ENCODE results near the gene RPP21. TPM values are rescaled to one million over a fixed set of nuclear protein-coding genes. Genes with fewer than 3 reads are reported as not detected.
A peak's percentile ranks its signal among the peaks of the same experiment; 100 is the strongest.

RPP21 gene
- total and polyA plus RNA-seq, 10 of the 15 experiments (the other 5 are each of a cell fraction or from before 2014, with no cell fraction given): 14.3 to 94.6 (median 42.1) TPM

DNA sequence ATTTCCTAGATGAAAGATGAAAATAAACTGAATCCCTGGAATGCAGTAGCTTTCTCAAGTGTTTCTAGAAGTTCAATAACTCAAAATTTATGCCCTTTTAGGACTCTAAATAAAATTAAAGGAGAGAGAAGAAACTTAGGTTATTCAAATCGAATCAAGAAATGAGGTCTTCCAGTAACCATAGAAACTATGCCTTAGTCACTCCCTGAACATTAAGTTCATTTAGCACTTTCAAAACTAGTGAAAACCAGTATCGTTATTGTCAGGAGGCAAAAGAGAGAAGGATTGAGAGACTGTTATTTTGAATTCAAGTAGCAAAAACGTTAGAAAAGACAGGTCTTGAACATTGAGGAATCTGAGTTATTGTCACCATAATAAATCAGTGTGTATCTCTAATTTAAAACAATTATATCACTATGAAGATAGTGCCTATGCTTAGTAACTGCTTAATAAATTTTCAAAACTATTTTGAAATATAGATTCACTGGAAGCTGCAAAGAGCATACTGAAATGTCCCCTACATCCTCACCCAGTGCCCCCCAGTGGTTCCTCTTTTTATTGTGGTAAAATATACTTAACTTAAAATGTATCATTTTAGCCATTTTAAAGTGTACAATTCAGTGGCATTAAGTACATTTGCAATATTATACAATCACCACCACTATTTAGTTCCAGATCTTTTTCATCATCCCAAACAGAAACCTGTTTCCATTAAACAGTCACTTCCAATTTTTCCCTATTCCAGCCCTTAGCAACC, 4.6 kb downstream of the RPP21 start:
- SMC1A ChIA-PET (ENCODE audit: uncharacterized antibody, unreplicated experiment): interaction anchor here (0.7 to 1.1 kb wide), 3 partner anchors 25 to 111 kb away, joined by 3 to 4 read pairs (median 4); no protein-coding TSS in a partner anchor
- H3K4me2 ChIP-seq (ENCODE audit: control insufficient read depth, insufficient read depth): peak overlapping the region; percentile 44
- 31% methylated on average over 3 of the region's 3 CpGs for WGBS (ENCODE audit: insufficient coverage, insufficient replicate concordance, low lambda C conversion rate, missing lambda C conversion rate)
- in situ Hi-C loops (cut with MboI): no loop called here
- H3K4me1 ChIP-seq (ENCODE audit: control insufficient read depth, insufficient read depth, low read length): peaks cover 13% of the 10 kb centered on the region
- TF ChIP-seq BMI1 (IDR thresholded peaks at IDR 0.05; ENCODE audit: borderline replicate concordance) (peak; percentile 62; the same call in 1 of the 2 replicates), POLR2AphosphoS2 (IDR thresholded peaks at IDR 0.05; ENCODE audit: low read depth, low read length) (no peak), MTA2 (IDR thresholded peaks at IDR 0.05; ENCODE audit: low read depth) (no peak), YBX1 (IDR thresholded peaks at IDR 0.05) (no peak), JUND (IDR thresholded peaks at IDR 0.05; ENCODE audit: low read depth, low read length) (no peak), ZNF622 (IDR thresholded peaks at IDR 0.05) (no peak), ATF7 (IDR thresholded peaks at IDR 0.05; ENCODE audit: low read depth) (peak; percentile 34; the same call in 1 of the 2 replicates), MTA3 (IDR thresholded peaks at IDR 0.05; ENCODE audit: borderline replicate concordance, low read length) (no peak)
- TF ChIP-seq, protein P1, sequence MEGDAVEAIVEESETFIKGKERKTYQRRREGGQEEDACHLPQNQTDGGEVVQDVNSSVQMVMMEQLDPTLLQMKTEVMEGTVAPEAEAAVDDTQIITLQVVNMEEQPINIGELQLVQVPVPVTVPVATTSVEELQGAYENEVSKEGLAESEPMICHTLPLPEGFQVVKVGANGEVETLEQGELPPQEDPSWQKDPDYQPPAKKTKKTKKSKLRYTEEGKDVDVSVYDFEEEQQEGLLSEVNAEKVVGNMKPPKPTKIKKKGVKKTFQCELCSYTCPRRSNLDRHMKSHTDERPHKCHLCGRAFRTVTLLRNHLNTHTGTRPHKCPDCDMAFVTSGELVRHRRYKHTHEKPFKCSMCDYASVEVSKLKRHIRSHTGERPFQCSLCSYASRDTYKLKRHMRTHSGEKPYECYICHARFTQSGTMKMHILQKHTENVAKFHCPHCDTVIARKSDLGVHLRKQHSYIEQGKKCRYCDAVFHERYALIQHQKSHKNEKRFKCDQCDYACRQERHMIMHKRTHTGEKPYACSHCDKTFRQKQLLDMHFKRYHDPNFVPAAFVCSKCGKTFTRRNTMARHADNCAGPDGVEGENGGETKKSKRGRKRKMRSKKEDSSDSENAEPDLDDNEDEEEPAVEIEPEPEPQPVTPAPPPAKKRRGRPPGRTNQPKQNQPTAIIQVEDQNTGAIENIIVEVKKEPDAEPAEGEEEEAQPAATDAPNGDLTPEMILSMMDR (IDR thresholded peaks at IDR 0.05 in 2 of 3, conservative IDR thresholded peaks at IDR 0.05 in 1 of 3; ENCODE audit: control insufficient read depth in 2 of 3, extremely low read depth in 1 of 3, insufficient read depth in 1 of 3, low read depth in 3 of 3, low read length in 3 of 3): 0 out of 6 replicates have a peak, but pooled peaks of 1 of the 3 experiments have one; percentile 2
- TF ChIP-seq, protein P2, sequence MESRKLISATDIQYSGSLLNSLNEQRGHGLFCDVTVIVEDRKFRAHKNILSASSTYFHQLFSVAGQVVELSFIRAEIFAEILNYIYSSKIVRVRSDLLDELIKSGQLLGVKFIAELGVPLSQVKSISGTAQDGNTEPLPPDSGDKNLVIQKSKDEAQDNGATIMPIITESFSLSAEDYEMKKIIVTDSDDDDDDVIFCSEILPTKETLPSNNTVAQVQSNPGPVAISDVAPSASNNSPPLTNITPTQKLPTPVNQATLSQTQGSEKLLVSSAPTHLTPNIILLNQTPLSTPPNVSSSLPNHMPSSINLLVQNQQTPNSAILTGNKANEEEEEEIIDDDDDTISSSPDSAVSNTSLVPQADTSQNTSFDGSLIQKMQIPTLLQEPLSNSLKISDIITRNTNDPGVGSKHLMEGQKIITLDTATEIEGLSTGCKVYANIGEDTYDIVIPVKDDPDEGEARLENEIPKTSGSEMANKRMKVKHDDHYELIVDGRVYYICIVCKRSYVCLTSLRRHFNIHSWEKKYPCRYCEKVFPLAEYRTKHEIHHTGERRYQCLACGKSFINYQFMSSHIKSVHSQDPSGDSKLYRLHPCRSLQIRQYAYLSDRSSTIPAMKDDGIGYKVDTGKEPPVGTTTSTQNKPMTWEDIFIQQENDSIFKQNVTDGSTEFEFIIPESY (IDR thresholded peaks at IDR 0.05): no peak
- H3K9ac ChIP-seq (ENCODE audit: control insufficient read depth, insufficient read depth, low read length): no peak overlapping the region
- no peak overlapping the region for H2AFZ ChIP-seq (ENCODE audit: control insufficient read depth, low read depth, low read length)
- no peaks in the 10 kb centered on the region for H3K36me3 ChIP-seq (ENCODE audit: control insufficient read depth in 2 of 2, insufficient read depth in 2 of 2, low read length in 1 of 2)
- CTCF ChIA-PET: interaction anchor here (0.6 to 8.9 kb wide), 3 partner anchors 111 to 840 kb away, joined by 3 to 56 read pairs (median 9); no protein-coding TSS in a partner anchor
- DNase-seq (ENCODE audit: low read depth, low spot score) (no peak), FAIRE-seq (peak; percentile 13), ATAC-seq (peak; percentile 10; the same call in 1 of the 3 replicates)
- no TSS peak for BruUV-seq (replicated peaks)
- no peak overlapping the region for H3K27ac ChIP-seq (ENCODE audit: control insufficient read depth, insufficient read depth)
- H3K27me3 ChIP-seq (replicated peaks in 1 of 2; ENCODE audit: control insufficient read depth in 2 of 2, insufficient read depth in 2 of 2, low read length in 1 of 2): no peaks in the 10 kb centered on the region; a peak in 1 of 4 replicates
- RAD21 ChIA-PET (ENCODE audit: unreplicated experiment): interaction anchor here (1.5 kb wide), 2 partner anchors 23 to 111 kb away, joined by 3 to 4 read pairs; partner anchors contain the start of gene TRIM39
- H3K9me3 ChIP-seq (replicated peaks; ENCODE audit: control insufficient read depth, insufficient read depth, low read length): no peaks in the 10 kb centered on the region
- POLR2A ChIA-PET: no interaction called here
- no peak overlapping the region for H3K4me3 ChIP-seq
- H4K20me1 ChIP-seq (ENCODE audit: control insufficient read depth, insufficient read depth): no peaks in the 10 kb centered on the region
- intact Hi-C loops (cut with micrococcal nuclease; ENCODE audit: unreplicated experiment): loop anchor here (5.0 kb wide), 2 partner anchors 137 to 208 kb away; partner anchors contain the start of genes GNL1, PRR3 and TRIM26
- H3K79me2 ChIP-seq (ENCODE audit: control insufficient read depth, insufficient read depth, low read length): no peaks in the 10 kb centered on the region
